Glomerular visceral epithelial cell (primary cell): ENCODE measurements around the gene KRTAP19-4.
"Not testable (repeated sequence)": the region's sequence is repeated elsewhere in the genome, so short reads cannot be mapped to it uniquely, and the experiment has no call there.

Experiments
- DNase-seq: peaks from one replicate; pipeline ENCODE4 v3.0.0-alpha.2; 2016; ENCODE audit errors: extremely low spot score

KRTAP19-4 gene, protein sequence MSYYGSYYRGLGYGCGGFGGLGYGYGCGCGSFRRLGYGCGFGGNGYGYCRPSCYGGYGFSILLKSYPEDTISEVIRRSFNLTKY

GRCh38 chr21:30497065-30497464 is at the start of gene KRTAP19-4:
Gene KRTAP19-4, minus strand, starts transcription at chr21:30497165. Its CDS starts 55 bp downstream, at chr21:30497110.
- no peak for DNase-seq

DNA sequence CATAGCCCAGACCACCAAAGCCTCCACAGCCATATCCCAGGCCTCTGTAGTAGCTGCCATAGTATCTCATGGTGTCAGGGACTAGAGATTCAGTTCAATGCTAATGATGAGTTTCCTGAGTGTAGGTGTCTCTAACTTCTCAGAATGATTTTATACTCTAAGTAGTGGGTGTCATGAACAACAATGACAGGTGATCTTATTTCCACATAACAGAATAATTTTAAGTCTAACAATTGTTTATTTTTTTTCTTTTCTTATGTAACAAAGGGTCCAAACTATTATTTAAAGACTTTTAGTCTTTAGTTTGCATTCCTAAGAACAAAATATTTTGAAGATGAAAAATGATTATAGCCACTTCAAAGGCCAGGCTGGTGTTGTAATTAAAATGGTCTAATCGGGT is 44.8 kb upstream of the KRTAP19-4 start, which contains the start of gene KRTAP19-6:
Gene KRTAP19-6, minus strand, starts transcription at position 101 of the 400 bp plus-strand sequence. Its CDS starts 31 bp downstream, at position 70.
- no peak for DNase-seq

- no peak for DNase-seq
Measured at GRCh38 chr21:30518876-30519275, 21.9 kb upstream of the KRTAP19-4 start.

DNA sequence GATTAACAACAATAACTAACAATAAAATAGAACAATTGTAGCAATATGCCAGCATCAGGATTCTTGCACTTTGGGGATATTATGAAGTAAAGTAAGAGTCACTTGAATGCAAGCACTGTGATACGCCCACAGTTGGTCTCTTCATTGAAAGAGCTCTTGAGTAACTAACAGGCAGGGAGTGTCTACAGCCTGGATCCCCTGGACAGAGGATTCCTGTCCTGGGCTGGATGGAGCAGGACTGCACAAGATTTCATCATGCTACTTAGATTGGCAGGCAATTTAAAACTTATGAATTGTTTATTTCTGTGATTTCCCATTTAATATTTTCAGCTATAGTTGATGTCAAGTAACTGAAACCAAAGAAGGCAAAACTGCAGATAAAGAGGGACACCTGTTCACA is 18.7 kb upstream of the KRTAP19-4 start:
- DNase-seq = no peak

DNA sequence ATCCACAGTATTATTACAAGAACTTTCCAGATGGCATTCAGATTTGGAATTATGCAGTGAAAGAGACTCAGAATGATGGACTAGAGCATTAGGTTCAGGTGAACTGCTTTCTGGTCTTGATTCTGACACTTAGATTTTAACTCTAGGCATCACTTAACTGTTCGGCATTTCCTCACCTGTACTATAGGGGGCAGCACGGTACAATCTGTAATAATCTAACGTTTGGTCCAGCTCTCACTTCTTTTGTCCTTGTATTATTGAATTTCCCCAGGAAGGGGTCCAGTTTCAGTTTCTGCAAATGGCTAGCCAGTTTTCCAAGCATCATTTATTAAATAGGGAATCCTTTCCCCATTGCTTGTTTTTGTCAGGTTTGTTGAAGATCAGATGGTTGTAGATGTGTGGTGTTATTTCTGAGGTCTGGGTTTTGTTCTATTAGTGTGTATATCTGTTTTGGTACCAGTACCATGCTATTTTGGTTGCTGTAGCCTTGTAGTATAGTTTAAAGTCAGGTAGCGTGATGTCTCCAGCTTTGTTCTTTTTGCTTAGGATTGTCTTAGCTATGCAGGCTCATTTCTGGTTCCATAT is 8.7 kb upstream of the KRTAP19-4 start:
- DNase-seq = not testable (repeated sequence)

DNA sequence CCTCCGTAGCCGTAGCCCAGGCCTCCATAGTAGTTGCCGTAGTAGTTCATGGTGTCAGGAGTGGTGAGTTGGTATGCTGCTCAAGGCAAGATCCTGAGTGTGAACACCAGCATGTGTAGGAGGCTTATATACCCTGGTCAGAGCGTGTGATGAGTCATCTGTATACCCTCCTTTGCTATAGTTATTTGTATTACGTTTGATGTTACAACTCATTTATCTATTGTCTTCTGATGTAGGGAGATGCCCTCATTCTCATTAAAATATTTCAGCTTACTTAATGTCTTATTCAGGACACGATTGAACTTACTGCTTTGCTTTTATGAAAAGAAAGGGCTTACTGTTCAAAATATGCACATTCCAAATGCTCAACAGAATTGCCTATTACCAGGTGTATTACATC is 5.1 kb upstream of the KRTAP19-4 start, which contains the start of gene KRTAP19-5:
Gene KRTAP19-5, minus strand, starts transcription at position 101 of the 400 bp plus-strand sequence. Its CDS starts 51 bp downstream, at position 50.
- DNase-seq = no peak

DNA sequence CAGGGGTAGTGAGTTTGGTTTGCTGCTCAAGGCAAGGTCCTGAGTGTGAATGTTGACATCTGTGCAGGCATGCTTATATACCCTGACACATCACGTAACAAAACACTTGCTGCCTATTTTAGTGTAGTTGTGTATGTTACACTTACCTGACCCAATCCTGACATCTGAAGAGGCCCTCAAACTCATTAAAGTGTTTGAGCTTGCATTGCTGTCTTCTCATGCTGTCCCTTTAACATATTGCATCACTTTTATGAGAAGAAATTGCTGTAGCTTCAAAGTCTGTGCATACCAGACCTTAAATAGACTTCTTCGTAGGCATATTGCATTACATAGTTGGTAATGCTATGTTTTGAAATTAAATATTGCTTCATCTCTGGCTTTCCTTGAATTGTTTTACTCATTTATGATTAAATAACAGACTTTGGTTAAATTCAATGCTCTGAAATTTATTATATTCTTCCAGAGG is 5.0 kb downstream of the KRTAP19-4 start, which contains the start of gene KRTAP19-3:
Gene KRTAP19-3, minus strand, starts transcription at position 51 of the 466 bp plus-strand sequence. CDS start 56 bp downstream, outside the sequence.
- DNase-seq = no peak

DNA sequence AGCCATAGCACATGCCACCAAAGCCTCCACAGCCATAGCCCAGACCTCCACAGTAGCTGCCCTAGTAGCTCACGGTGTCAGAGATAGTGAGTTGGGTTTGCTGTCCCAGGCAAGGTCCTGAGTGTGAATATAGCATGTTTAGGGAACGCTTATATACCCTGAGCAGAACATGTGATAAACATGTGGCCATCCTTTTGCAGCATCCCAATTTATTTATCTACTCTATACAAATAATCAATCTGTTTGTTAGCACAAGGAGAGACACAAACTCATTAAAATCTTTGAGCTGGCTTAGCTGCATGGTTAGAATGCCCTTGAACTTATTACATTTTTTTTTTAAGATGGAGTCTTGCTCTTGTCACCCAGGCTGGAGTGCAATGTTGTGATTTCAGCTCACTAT is 9.6 kb downstream of the KRTAP19-4 start, which contains the start of gene KRTAP19-2:
Gene KRTAP19-2, minus strand, starts transcription at position 101 of the 400 bp plus-strand sequence. Its CDS starts 88 bp downstream, at position 13.
- no peak for DNase-seq

DNA sequence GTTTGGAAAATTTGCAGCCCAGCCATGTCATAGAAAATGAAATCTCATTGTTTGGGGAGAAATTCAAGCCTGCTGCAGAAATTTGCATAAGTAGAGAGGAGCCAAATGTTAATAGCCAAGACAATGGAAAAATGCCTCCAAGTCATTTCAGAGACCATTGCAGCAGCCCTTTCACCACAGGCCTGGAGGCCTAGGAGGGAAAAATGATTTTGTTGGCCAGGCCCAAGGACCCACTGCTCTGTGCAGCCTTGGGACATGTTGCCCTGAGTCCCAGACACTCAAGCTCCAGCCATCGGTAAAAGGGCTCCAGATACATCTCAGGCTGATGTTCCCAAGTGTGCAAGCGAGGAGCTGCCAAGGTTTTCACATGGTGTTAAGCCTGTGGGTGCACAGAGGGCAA is 10.8 kb downstream of the KRTAP19-4 start:
- no peak for DNase-seq

- no peak for DNase-seq
Measured at GRCh38 chr21:30482130-30482529, 14.8 kb downstream of the KRTAP19-4 start.

DNA sequence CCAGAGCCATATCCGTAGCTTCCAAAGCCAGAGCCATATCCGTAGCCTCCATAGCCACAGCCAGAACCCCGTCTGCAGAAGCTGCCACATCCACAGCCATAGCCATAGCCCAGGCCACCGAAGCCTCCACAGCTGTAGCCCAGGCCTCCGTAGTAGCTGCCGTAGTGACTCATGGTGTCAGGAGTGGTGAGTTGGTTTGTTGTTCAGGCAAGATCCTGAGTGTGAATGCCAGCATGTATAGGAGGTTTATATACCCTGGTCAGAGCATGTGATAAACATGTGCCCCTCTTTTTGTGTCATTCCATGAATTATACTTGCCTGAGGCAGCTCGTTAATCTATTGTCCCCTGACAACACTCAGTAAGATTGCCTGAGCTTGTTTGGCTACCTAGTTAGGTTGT is 16.8 kb downstream of the KRTAP19-4 start, which contains the start of gene KRTAP19-1:
Gene KRTAP19-1, minus strand, starts transcription at position 223 of the 400 bp plus-strand sequence. Its CDS starts 50 bp downstream, at position 173.
- no peak for DNase-seq

- no peak for DNase-seq
Measured at GRCh38 chr21:30479259-30479658, 17.7 kb downstream of the KRTAP19-4 start.

GRCh38 chr21:30478004-30478403 is 19.0 kb downstream of the KRTAP19-4 start:
- no peak for DNase-seq

GRCh38 chr21:30468900-30469714 is 27.9 kb downstream of the KRTAP19-4 start:
- DNase-seq = no peak

GRCh38 chr21:30463713-30464112 is 33.3 kb downstream of the KRTAP19-4 start:
- DNase-seq = no peak

DNA sequence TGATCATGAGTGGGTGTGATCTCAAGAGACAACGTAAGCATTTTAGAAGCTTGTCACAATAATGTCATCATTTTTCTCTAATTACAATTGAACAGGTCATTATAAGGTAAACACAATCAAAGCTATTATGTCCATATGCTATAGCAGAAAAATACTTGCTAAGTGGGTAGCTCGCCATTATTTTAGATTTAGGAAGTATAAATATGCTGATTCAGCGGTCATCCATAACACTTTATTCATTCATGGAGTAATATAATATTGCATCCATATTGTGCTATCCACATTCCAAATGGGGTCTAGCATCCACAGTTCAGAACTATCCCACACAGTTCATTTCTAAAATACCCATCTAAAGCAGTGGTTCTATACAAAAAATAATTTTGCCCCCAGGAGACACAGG is 48.5 kb downstream of the KRTAP19-4 start:
- DNase-seq = no peak

DNA sequence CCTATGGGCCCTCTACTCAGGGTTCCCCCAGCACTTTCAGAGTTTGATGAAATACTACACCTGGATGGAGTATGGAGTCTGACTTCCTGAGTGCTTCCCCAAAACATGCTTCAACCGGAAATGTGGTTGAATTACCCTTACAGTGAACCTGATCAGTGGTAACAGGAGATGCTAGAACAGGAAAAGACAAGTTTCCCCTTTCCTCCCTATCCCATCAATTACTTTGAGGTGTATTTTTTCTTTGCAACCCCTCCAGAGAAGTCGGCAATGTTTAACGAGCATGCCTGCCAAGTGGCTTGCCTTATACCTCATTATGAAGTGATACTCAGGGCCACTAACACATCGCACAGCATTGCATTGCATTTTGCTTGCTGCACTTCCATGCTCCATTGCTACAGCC is 49.9 kb downstream of the KRTAP19-4 start:
- DNase-seq = no peak
